NT2/D1 (cell line): Measurements from ENCODE around the gene IFIH1.

Experiments used
- SUZ12 ChIP-seq: IDR thresholded peaks from 2 replicates; pipeline ENCODE4 v1.6.1; 2011; ENCODE audit not compliant: insufficient read length, insufficient read depth; ENCODE audit errors: extremely low read depth
- YY1 ChIP-seq: IDR thresholded peaks from 2 replicates; pipeline ENCODE4 v1.6.1; 2011; ENCODE audit not compliant: insufficient read length, insufficient read depth
- ZNF274 ChIP-seq: IDR thresholded peaks from 2 replicates; pipeline ENCODE4 v1.6.1; 2011; ENCODE audit warnings: mild to moderate bottlenecking, low read depth, low read length

DNA sequence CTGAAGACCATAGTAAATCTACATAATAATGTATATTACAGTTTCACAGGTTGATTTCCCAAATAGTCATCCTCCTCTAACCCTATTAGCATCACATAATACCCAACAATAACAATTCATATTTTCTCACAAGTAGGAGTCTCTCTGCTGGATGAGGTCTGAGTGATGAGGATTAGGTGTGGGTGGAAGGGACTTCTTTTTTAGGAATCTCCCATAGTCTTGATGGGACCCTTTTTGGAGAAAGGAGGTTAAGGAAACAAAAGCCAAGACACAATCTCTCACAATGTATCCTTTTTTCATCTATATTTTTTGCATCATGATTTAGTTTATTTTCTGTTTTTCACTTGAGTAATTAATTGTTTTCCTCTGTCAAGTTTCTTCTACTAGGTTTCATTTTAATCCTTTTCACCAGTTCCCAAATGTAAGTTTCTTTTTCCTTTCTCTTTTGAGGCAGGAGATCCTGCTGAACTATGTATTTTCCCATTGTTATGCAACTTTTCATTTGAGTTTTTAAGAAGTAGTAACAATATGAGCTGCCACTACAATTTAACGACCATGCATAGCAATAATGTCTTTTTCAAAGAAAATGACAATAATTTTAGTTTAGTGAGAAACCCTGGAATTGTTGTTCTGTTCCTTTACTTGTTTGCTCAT, 2.5 kb upstream of the IFIH1 start:
- TF ChIP-seq YY1, result no peak
- TF ChIP-seq SUZ12, result no peak
- TF ChIP-seq ZNF274, result no peak
